ENCODE results near the gene ZNF446.
"Not testable (repeated sequence)": the region's sequence is repeated elsewhere in the genome, so short reads cannot be mapped to it uniquely, and the experiment has no call there.

ZNF446 gene

DNA sequence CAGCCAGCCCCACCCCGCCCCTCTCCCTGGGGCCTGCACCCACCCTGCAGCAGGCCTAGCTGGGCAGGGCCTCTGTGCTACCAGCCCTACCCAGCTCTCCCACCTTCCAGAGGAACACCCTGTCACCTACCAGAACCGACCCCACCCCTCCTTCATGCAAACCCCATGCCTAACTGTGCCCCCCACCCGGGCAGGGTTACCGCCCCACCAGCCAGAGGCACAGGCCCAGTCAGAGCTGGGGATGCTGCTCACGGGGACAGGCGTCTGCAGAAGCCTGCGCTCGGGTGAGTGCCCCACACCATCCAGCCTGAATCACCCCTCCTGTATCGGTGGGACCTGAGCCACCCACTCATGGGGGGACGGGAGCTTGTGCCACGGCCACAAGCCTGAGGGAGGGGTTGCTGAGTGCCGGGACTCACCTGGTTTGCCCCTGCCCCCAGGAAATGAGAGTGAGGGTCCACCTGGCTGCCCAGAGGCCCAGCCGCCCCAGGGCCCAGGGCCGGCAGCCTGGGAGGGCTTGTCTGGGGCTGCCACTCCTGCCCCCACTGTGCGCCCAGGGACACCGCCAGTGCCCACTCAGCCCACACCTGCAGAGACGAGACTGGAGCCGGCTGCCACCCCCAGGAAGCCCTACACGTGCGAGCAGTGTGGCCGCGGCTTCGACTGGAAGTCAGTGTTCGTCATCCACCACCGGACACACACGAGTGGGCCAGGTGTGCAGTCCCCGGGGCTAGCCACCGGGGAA is 3.8 kb downstream of the ZNF446 start:
- H3K36me3 ChIP-seq, result peaks cover 24% of the 10 kb centered on the region
- DNase-seq, result no peak
- TF ChIP-seq, protein P1, sequence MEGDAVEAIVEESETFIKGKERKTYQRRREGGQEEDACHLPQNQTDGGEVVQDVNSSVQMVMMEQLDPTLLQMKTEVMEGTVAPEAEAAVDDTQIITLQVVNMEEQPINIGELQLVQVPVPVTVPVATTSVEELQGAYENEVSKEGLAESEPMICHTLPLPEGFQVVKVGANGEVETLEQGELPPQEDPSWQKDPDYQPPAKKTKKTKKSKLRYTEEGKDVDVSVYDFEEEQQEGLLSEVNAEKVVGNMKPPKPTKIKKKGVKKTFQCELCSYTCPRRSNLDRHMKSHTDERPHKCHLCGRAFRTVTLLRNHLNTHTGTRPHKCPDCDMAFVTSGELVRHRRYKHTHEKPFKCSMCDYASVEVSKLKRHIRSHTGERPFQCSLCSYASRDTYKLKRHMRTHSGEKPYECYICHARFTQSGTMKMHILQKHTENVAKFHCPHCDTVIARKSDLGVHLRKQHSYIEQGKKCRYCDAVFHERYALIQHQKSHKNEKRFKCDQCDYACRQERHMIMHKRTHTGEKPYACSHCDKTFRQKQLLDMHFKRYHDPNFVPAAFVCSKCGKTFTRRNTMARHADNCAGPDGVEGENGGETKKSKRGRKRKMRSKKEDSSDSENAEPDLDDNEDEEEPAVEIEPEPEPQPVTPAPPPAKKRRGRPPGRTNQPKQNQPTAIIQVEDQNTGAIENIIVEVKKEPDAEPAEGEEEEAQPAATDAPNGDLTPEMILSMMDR (IDR thresholded peaks at IDR 0.05; ENCODE audit: low read depth, low read length), result no peak
- no peaks in the 10 kb centered on the region for H3K9me3 ChIP-seq (ENCODE audit: severe bottlenecking)
- peak overlapping the region; percentile 90 for H3K27ac ChIP-seq
- H3K4me3 ChIP-seq (ENCODE audit: low read depth, low read length), result no peak overlapping the region
- H3K27me3 ChIP-seq (ENCODE audit: insufficient read depth, low read depth, severe bottlenecking), result no peaks in the 10 kb centered on the region

DNA sequence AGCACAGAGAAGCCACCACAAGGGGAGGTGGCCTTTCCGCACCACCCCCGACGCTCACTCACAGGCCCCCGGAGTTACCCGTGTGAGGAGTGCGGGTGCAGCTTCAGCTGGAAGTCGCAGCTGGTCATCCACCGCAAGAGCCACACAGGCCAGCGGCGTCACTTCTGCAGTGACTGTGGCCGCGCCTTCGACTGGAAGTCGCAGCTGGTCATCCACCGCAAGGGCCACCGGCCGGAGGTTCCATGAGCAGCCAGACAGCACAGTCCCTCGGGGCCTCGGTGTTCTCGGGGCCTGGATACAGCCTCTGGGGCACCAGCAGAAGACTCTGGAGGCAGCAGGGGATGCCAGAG is 4.3 kb downstream of the ZNF446 start:
- no peak overlapping the region for H3K4me3 ChIP-seq (ENCODE audit: low read depth, low read length)
- no peak for DNase-seq
- peaks cover 24% of the 10 kb centered on the region for H3K36me3 ChIP-seq
- H3K9me3 ChIP-seq (ENCODE audit: severe bottlenecking), result no peaks in the 10 kb centered on the region
- no peak overlapping the region for H3K27ac ChIP-seq
- no peaks in the 10 kb centered on the region for H3K27me3 ChIP-seq (ENCODE audit: insufficient read depth, low read depth, severe bottlenecking)
- TF ChIP-seq, protein P1 (IDR thresholded peaks at IDR 0.05; ENCODE audit: low read depth, low read length), result no peak

DNA sequence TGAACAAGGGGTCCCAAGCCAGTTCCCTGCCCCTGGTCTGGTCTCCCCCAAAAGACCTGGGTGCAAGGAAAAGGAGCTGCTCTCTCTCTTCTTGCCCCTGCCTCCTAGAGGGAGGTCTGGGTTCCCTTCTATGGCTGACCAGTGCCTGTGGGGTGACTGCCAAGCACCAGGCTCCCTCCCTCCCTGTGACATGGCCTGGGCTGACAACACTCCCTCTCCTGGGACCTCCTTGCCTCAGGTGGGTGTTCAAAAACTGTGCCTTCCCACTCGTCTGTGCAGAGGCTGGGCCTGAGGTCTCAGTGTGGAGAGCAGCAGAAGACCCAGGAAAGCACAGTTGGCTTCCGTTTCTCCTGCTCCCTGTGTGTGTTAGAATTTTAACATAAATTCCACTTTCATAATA is 4.7 kb downstream of the ZNF446 start:
- Histone ChIP-seq H3K9me3 (ENCODE audit: severe bottlenecking) (no peaks in the 10 kb centered on the region), H3K36me3 (peaks cover 24% of the 10 kb centered on the region), H3K27me3 (ENCODE audit: insufficient read depth, low read depth, severe bottlenecking) (no peaks in the 10 kb centered on the region), H3K27ac (no peak overlapping the region), H3K4me3 (ENCODE audit: low read depth, low read length) (no peak overlapping the region)
- TF ChIP-seq, protein P1 (IDR thresholded peaks at IDR 0.05; ENCODE audit: low read depth, low read length), result no peak
- DNase-seq, result no peak

DNA sequence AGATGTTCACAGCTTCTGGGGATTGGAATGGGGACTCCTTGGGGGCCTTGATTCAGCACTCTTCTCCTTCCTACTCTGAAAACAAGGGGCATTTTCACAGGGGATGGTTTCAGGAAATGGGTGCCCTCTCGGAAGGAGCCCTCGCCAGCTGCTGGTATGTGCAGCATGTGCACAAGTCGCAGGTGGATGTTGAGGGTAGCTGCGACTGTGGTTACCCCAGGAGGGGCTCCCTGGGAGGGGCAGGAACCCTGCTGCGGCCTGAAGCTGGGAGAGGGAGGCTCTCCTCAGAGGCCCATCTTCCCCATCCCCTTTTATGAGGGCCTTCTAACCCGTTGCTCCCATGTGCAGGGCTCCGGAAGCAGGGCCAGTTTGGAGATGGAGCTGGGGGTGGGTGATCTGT is 6.2 kb downstream of the ZNF446 start:
- no peaks in the 10 kb centered on the region for H3K27me3 ChIP-seq (ENCODE audit: insufficient read depth, low read depth, severe bottlenecking)
- no peak for DNase-seq
- no peak overlapping the region for H3K4me3 ChIP-seq (ENCODE audit: low read depth, low read length)
- H3K9me3 ChIP-seq (ENCODE audit: severe bottlenecking), result no peaks in the 10 kb centered on the region
- TF ChIP-seq, protein P1 (IDR thresholded peaks at IDR 0.05; ENCODE audit: low read depth, low read length), result no peak
- H3K27ac ChIP-seq, result no peak overlapping the region
- peaks cover 24% of the 10 kb centered on the region for H3K36me3 ChIP-seq

DNA sequence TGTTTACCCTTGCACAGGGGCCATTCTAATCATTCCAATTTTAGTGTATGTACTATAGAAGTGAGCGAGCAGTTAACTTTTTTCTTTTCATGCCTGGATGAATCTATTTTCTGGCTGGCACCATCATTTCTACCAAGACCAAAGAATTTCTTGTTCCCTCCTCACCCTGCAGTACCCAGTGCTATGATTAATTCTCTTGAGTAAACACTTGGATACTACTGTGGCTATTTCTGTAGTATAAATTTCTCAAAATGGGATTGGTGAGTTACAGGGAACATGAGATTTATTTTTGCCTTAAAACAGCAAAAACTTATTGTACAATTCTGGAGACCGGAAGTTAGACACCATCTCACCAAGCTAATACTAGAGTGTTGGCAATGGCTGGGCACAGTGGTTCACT is 7.6 kb downstream of the ZNF446 start:
- Histone ChIP-seq H3K9me3 (ENCODE audit: severe bottlenecking) (no peaks in the 10 kb centered on the region), H3K4me3 (ENCODE audit: low read depth, low read length) (no peak overlapping the region), H3K27me3 (ENCODE audit: insufficient read depth, low read depth, severe bottlenecking) (no peaks in the 10 kb centered on the region), H3K27ac (no peak overlapping the region), H3K36me3 (peaks cover 17% of the 10 kb centered on the region)
- no peak for DNase-seq
- TF ChIP-seq, protein P1 (IDR thresholded peaks at IDR 0.05; ENCODE audit: low read depth, low read length), result no peak

DNA sequence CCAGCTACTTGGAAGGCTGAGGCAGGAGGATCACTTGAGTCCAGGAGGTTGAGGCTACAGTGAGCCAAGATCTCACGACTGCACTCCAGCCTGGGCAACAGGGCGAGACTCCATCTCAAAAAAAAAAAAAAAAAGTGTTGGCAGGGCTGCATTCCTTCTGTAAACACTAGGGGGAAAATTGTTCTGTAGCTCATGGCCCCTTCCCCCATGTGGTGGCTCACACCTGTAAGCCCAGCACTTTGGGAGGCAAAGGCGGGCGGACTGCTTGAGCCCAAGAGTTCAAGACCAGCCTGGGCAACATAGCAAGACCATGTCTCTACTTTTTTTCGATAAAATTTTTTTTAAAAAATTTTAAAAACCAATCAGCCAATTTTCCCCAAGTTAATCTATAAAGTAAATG is 8.2 kb downstream of the ZNF446 start:
- peaks cover 12% of the 10 kb centered on the region for H3K36me3 ChIP-seq
- not testable (repeated sequence) for H3K27ac ChIP-seq; H3K4me3 ChIP-seq (ENCODE audit: low read depth, low read length); H3K27me3 ChIP-seq (ENCODE audit: insufficient read depth, low read depth, severe bottlenecking); DNase-seq; H3K9me3 ChIP-seq (ENCODE audit: severe bottlenecking)

All from WERI-Rb-1 (cell line).